Measurements from ENCODE around the gene RAB3GAP2. TPM values are rescaled to one million over a fixed set of nuclear protein-coding genes. Genes with fewer than 3 reads are reported as not detected.
A peak's percentile ranks its signal among the peaks of the same experiment; 100 is the strongest.
"Not testable (repeated sequence)": the region's sequence is repeated elsewhere in the genome, so short reads cannot be mapped to it uniquely, and the experiment has no call there.

RAB3GAP2 gene
- total RNA-seq, 1 experiment from 2014 or later: 32.4 TPM

GRCh38 chr1:220144051-220144450 lies 128.2 kb downstream of the RAB3GAP2 start:
- DNase-seq: no peak
- H3K36me3 ChIP-seq (replicated peaks; ENCODE audit: control insufficient read depth, insufficient read depth, low read length): no peaks in the 10 kb centered on the region; the same call in none of the 2 replicates

GRCh38 chr1:220139966-220140365 lies 132.3 kb downstream of the RAB3GAP2 start:
- DNase-seq: no peak
- H3K36me3 ChIP-seq (replicated peaks; ENCODE audit: control insufficient read depth, insufficient read depth, low read length): no peaks in the 10 kb centered on the region; the same call in none of the 2 replicates
- no peak overlapping the region for H3K4me3 ChIP-seq (ENCODE audit: insufficient read depth, low read depth, low read length)
- no peaks in the 10 kb centered on the region for H3K27me3 ChIP-seq (ENCODE audit: control insufficient read depth, insufficient read depth, low read length)

More at GRCh38 chr1:220144051-220144450, 128.2 kb downstream of the RAB3GAP2 start:
- no peaks in the 10 kb centered on the region for H3K27me3 ChIP-seq (ENCODE audit: control insufficient read depth, insufficient read depth, low read length)
- H3K4me3 ChIP-seq (ENCODE audit: insufficient read depth, low read depth, low read length): no peak overlapping the region

GRCh38 chr1:220137019-220137786 lies 135.1 kb downstream of the RAB3GAP2 start:
- Histone ChIP-seq H3K36me3 (replicated peaks; ENCODE audit: control insufficient read depth, insufficient read depth, low read length) (no peaks in the 10 kb centered on the region; the same call in none of the 2 replicates), H3K27me3 (ENCODE audit: control insufficient read depth, insufficient read depth, low read length) (no peaks in the 10 kb centered on the region), H3K4me3 (ENCODE audit: insufficient read depth, low read depth, low read length) (no peak overlapping the region)
- DNase-seq: no peak

GRCh38 chr1:220135755-220136154 lies 136.5 kb downstream of the RAB3GAP2 start:
- no peak overlapping the region for H3K4me3 ChIP-seq (ENCODE audit: insufficient read depth, low read depth, low read length)
- DNase-seq: no peak
- no peaks in the 10 kb centered on the region for H3K27me3 ChIP-seq (ENCODE audit: control insufficient read depth, insufficient read depth, low read length)
- H3K36me3 ChIP-seq (replicated peaks; ENCODE audit: control insufficient read depth, insufficient read depth, low read length): no peaks in the 10 kb centered on the region; the same call in none of the 2 replicates

- H3K36me3 ChIP-seq (replicated peaks; ENCODE audit: control insufficient read depth, insufficient read depth, low read length): peaks cover 2% of the 10 kb centered on the region
- no peaks in the 10 kb centered on the region for H3K27me3 ChIP-seq (ENCODE audit: control insufficient read depth, insufficient read depth, low read length)
Measured at GRCh38 chr1:220129479-220130210, 142.6 kb downstream of the RAB3GAP2 start.

GRCh38 chr1:220127076-220127475 lies 145.2 kb downstream of the RAB3GAP2 start:
- Histone ChIP-seq H3K36me3 (replicated peaks; ENCODE audit: control insufficient read depth, insufficient read depth, low read length) (peaks cover 3% of the 10 kb centered on the region), H3K4me3 (ENCODE audit: insufficient read depth, low read depth, low read length) (no peak overlapping the region), H3K27me3 (ENCODE audit: control insufficient read depth, insufficient read depth, low read length) (no peaks in the 10 kb centered on the region)
- DNase-seq: no peak

More at GRCh38 chr1:220129479-220130210, 142.6 kb downstream of the RAB3GAP2 start:
- no peak overlapping the region for H3K4me3 ChIP-seq (ENCODE audit: insufficient read depth, low read depth, low read length)
- no peak for DNase-seq

- Histone ChIP-seq H3K36me3 (replicated peaks; ENCODE audit: control insufficient read depth, insufficient read depth, low read length) (peaks cover 3% of the 10 kb centered on the region), H3K4me3 (ENCODE audit: insufficient read depth, low read depth, low read length) (no peak overlapping the region), H3K27me3 (ENCODE audit: control insufficient read depth, insufficient read depth, low read length) (no peaks in the 10 kb centered on the region)
- no peak for DNase-seq
Measured at GRCh38 chr1:220124542-220124941, 147.7 kb downstream of the RAB3GAP2 start.

GRCh38 chr1:220123889-220124288 lies 148.4 kb downstream of the RAB3GAP2 start:
- Histone ChIP-seq H3K4me3 (ENCODE audit: insufficient read depth, low read depth, low read length) (no peak overlapping the region), H3K36me3 (replicated peaks; ENCODE audit: control insufficient read depth, insufficient read depth, low read length) (peaks cover 3% of the 10 kb centered on the region), H3K27me3 (ENCODE audit: control insufficient read depth, insufficient read depth, low read length) (no peaks in the 10 kb centered on the region)
- no peak for DNase-seq

GRCh38 chr1:220123066-220123465 lies 149.2 kb downstream of the RAB3GAP2 start:
- DNase-seq: no peak
- H3K36me3 ChIP-seq (replicated peaks; ENCODE audit: control insufficient read depth, insufficient read depth, low read length): peaks cover 3% of the 10 kb centered on the region
- H3K4me3 ChIP-seq (ENCODE audit: insufficient read depth, low read depth, low read length): no peak overlapping the region
- H3K27me3 ChIP-seq (ENCODE audit: control insufficient read depth, insufficient read depth, low read length): no peaks in the 10 kb centered on the region

- H3K4me3 ChIP-seq (ENCODE audit: insufficient read depth, low read depth, low read length): no peak overlapping the region
- peaks cover 1% of the 10 kb centered on the region for H3K36me3 ChIP-seq (replicated peaks; ENCODE audit: control insufficient read depth, insufficient read depth, low read length)
- no peaks in the 10 kb centered on the region for H3K27me3 ChIP-seq (ENCODE audit: control insufficient read depth, insufficient read depth, low read length)
Measured at GRCh38 chr1:220121791-220122530, 150.3 kb downstream of the RAB3GAP2 start.

GRCh38 chr1:220119043-220119512 lies 153.2 kb downstream of the RAB3GAP2 start:
- no peak for DNase-seq
- peaks cover 1% of the 10 kb centered on the region for H3K36me3 ChIP-seq (replicated peaks; ENCODE audit: control insufficient read depth, insufficient read depth, low read length)
- H3K27me3 ChIP-seq (ENCODE audit: control insufficient read depth, insufficient read depth, low read length): no peaks in the 10 kb centered on the region
- no peak overlapping the region for H3K4me3 ChIP-seq (ENCODE audit: insufficient read depth, low read depth, low read length)

More at GRCh38 chr1:220121791-220122530, 150.3 kb downstream of the RAB3GAP2 start:
- no peak for DNase-seq

- H3K4me3 ChIP-seq (ENCODE audit: insufficient read depth, low read depth, low read length): no peak overlapping the region
- peaks cover 5% of the 10 kb centered on the region for H3K36me3 ChIP-seq (replicated peaks; ENCODE audit: control insufficient read depth, insufficient read depth, low read length)
- DNase-seq: peak; percentile 48
- H3K27me3 ChIP-seq (ENCODE audit: control insufficient read depth, insufficient read depth, low read length): no peaks in the 10 kb centered on the region
Measured at GRCh38 chr1:220113136-220113695, 159.0 kb downstream of the RAB3GAP2 start.

- H3K4me3 ChIP-seq (ENCODE audit: insufficient read depth, low read depth, low read length); H3K36me3 ChIP-seq (replicated peaks; ENCODE audit: control insufficient read depth, insufficient read depth, low read length); H3K27me3 ChIP-seq (ENCODE audit: control insufficient read depth, insufficient read depth, low read length); DNase-seq: not testable (repeated sequence)
Measured at GRCh38 chr1:220112600-220112999, 159.7 kb downstream of the RAB3GAP2 start.

GRCh38 chr1:220110473-220110872 lies 161.8 kb downstream of the RAB3GAP2 start:
- peaks cover 11% of the 10 kb centered on the region for H3K36me3 ChIP-seq (replicated peaks; ENCODE audit: control insufficient read depth, insufficient read depth, low read length)
- not testable (repeated sequence) for H3K4me3 ChIP-seq (ENCODE audit: insufficient read depth, low read depth, low read length); DNase-seq; H3K27me3 ChIP-seq (ENCODE audit: control insufficient read depth, insufficient read depth, low read length)
